ENCODE measurements around the gene GPR39. TPM values are rescaled to one million over a fixed set of nuclear protein-coding genes. Genes with fewer than 3 reads are reported as not detected.

GPR39 gene
- total RNA-seq, 2 donors from 2014 or later = 22.1 to 22.3 TPM

DNA sequence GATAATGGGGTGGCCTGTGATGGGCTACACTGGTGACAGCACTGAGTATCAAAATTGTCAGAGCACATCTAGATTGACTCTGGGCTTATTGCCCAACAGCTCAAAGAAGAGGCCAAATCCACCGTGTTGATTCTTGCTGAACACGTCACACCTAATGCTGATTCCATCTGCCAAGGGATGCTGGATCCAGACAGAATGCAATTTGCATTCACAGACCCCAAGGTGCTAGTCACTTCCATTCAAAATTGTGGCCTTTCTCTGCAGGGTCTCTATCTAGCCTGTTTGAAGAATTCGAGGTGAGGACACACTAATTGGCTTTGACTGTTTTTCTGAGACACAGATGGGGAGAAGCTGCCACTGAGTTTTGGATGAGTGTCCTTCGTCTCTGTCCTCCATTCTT, 13.5 kb upstream of the GPR39 start:
- DNase-seq = no peak
- intact Hi-C loops (cut with DNase I, micrococcal nuclease) = no loop called here

DNA sequence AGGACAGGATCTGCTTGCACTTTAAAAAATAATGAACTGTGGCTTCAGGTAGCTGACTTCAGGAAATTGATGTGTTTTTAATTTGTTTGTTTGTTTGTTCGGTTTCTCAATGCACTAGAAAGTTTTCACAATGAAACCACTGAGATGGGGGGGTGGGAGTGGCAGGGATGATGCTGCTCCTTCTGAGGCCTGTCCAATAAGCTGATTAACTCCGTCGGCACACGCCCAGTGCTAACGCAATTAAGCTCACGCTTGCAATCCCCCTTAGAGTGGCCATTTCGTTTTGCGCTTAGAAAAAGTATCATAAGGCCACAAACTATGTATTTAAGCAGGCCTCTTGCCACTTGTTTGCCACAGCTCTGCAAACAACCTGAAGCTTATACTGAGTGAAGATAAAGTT, 12.5 kb upstream of the GPR39 start:
- DNase-seq (no peak), ATAC-seq (no peak)
- intact Hi-C loops (cut with DNase I, micrococcal nuclease) = no loop called here

More for the DNA sequence above, 13.5 kb upstream of the GPR39 start:
- no peak for ATAC-seq

DNA sequence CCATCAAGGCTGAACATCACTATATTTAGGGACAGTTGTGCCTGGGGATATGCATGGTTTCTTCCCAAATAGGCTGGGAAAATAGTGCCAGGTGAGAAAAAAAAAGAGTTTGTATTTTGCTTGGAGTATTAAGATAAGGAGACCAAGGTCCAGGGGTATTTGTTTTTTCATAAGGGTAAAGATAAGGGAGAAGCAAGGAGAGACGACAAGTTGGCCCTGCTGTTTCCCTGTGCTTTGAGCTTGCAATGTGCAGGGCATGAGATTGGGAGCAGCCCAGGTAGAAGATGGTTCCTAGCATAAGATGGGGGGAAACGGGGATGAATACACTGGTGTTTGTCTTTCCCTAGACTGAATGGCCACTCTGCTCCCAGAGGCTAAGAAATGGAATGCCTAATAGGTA, 8.8 kb upstream of the GPR39 start:
- DNase-seq (no peak), ATAC-seq (peak; percentile 64)
- intact Hi-C loops (cut with DNase I, micrococcal nuclease) = no loop called here

DNA sequence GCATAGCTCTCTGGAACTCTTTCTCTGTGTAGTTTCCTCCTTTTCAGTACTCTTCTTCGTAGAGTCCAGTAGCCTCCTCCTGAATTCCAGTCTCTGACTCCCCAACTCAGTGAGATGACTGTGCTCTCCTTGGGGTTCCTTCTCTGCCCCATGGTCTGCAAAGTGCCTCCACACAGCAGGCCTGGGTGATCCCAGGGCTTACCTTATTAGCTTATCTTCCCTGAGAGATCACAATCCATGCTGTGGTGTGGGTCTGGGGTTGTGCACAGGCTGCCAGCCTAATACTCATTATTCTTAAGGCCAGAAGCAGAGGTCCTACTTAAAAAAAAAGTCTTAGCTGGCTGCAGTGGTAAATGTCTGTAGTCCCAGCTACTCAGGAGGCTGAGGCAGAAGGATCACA, 4.6 kb upstream of the GPR39 start:
- intact Hi-C loops (cut with DNase I, micrococcal nuclease) = no loop called here
- DNase-seq = no peak
- no peak for ATAC-seq

DNA sequence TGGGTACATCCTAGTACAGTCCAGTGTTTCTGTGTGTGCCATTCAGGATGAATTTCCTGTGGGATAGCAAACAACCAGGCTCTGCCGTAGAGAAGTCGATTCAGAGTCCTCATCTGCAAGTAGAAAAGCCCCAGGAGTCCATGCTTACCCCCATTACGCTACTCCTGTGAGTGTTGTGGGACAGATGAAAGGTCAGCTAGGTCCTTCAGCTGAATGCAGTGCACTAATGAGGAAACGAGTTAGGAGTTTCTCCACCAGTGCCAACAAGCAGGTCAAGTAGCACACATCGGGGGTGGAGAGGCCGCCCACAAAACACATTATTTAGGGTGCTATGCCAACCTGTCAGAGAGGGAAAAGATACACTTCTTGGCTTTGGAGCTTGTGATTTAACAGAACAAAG, 2.5 kb upstream of the GPR39 start:
- ATAC-seq = no peak
- intact Hi-C loops (cut with DNase I, micrococcal nuclease) = no loop called here
- peak in 1 of 2 donors; percentile 14 for DNase-seq

DNA sequence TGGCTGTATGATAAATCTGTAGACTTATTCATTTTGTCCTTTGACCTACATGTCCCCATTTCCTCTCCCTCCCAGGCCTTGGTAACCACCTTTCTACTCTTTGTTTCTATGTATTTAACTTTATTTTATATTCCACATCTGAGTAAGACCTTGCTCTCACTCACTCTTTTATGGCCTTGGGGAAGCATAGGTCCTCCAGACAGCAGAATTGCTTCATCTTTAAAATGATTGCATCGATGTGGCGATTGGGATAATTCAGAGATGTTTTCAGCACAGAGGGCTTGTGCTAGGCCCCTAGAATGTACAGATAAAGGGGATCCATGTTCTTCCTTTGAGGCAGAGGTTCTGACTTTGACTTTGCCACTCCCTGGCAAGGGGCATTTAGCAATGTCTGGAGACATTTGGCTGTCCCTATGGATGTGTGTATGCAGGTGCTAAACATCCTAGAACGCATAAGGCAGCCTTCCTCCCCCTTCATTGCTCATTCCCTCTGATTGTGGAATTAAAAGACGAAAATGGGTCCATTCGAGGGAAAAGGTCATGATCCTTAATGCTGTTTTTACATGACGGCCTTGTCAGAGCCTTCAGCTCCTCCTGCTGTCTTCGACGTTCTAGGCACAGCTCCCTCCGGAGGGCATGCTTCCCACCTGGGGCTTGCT, 1.2 kb upstream of the GPR39 start:
- peak; percentile 59 for ATAC-seq
- DNase-seq = peak; percentile 12 to 33
- intact Hi-C loops (cut with DNase I, micrococcal nuclease) = no loop called here

DNA sequence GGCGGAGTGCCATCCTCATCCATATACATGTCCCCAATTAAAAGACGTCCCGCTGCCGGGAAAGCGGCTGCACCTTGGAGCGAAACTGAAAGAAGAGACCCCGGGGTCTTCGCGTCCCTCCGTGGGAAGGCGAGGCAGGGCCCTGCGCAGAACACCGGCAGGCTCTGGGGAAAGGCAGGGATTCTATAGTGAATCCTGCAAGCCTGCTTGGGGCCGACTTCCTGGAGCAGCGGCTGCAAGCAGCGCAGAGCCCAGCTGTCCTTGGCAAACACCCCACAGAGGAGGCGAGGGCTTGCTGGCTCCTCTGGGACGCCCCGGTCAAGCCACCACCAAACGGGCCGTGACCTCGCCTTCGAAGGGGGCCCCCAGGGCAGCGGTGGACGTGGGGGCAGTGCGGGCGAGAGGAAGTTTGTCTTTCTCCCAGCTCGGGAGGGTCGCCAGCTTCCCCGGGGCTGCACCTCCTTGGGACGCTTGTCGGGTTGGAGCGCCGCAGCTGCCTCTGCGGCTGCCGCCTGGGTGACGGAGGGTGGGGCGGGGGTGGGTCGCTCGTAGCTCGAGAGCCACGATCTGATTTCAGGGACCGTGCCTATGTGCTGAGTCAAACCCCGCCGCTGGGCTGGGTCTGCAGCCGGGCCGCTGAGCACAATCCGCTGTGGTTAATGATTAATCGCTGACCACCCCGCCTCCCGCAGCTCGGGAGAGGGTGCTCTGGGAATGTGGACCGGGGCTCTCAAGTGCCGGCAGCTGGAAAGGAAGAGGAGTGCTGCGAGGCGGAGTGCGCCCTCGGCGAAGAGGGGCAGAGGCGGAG, 486 bp upstream of the GPR39 start:
- ATAC-seq = peak; percentile 81
- intact Hi-C loops (cut with DNase I, micrococcal nuclease) = no loop called here
- DNase-seq = peak; percentile 91 to 94

DNA sequence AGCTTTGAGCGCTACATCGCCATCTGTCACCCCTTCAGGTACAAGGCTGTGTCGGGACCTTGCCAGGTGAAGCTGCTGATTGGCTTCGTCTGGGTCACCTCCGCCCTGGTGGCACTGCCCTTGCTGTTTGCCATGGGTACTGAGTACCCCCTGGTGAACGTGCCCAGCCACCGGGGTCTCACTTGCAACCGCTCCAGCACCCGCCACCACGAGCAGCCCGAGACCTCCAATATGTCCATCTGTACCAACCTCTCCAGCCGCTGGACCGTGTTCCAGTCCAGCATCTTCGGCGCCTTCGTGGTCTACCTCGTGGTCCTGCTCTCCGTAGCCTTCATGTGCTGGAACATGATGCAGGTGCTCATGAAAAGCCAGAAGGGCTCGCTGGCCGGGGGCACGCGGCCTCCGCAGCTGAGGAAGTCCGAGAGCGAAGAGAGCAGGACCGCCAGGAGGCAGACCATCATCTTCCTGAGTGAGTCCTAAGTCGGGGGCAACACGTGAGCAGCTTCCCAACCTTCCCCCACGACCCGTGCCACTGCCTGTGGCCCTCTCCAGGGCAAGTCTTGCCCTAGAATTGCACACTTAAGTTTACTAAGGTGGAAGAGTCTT, 928 bp downstream of the GPR39 start:
- ATAC-seq = no peak
- DNase-seq = peak in 1 of 2 donors; percentile 23
- intact Hi-C loops (cut with DNase I, micrococcal nuclease) = no loop called here

DNA sequence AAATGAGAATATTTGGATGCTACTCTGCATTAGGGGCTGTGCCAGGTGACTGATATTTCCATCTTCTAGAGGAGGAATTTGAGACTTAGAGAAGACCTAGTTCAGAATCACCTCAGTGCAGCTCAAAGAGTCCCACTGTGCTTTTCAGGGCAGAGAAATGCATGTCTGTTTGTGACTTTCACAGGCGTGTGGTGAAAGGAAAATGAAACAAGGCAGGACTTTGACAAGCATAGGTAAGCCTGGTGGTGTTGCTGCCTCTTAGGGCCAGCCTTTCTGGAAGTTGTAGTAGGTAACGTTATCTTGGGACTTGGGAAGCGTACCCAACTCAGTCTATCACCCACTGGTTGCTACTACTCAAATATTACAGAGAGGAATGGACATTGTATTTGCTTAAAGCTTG, 2.6 kb downstream of the GPR39 start:
- DNase-seq (no peak), ATAC-seq (no peak)
- intact Hi-C loops (cut with DNase I, micrococcal nuclease) = no loop called here

DNA sequence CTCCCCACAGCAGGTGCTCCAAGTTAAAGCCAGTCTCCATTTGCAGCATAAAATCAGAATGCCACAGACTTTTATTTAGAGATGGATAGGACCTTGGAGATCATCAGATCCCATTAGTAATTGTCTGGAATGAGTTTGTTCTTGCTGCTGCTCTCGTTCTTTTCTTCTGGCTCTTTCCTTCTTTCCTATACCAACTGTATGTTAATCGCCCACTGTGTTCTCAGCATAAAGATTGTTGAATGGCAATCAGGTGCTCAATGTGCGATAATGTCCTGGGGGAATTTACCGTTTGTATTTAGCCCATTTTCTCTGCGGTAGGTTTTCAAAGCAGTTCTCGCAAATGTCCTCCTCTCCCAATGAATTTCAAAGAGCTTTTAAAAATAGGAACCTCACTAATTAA, 3.3 kb downstream of the GPR39 start:
- ATAC-seq (no peak), DNase-seq (no peak)
- intact Hi-C loops (cut with DNase I, micrococcal nuclease) = no loop called here

DNA sequence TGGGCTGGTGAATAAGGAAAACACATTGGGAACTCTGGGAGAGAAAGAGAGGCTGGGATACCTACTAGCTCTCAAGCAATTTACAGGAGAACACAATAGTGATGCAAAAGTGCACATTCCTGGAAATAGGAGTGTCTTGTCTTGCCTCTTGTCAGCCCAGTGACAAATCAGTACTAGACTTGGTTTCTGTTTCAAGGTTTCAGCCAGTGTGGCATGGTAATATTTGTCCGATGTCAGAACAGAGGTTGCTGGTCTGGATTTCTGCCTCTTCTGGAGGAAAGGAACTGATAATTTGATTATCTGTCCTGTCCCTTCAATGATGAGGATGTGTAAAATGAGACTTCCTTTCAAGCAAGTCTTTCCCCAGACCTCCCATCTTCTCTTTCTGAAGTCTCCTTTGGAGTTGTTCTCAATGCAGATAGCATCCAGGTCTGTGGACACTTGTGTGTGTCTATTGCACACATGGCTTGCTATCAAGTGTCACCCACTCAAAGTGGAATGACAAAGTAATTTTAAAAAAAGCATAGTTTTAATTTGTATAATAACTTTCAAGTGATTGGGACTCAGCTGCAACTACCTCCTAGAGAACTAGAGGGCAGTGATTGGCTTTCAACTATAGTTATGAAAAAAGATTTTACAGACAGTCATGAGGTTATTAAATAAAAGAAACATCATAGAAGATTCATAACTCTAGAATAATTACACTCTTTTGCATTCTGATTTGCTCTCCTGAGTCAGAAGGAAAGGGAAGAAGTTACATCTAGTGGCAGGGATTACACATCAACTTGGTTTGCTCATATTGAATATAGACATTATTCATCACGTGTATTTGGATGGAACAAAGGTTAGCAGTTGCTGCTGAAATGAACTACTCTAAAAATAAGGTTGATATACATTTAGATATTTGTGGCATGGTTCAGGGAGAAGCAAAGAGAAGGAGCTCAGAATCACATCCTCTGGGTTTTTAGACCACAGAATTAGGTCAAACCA, 4.5 kb downstream of the GPR39 start:
- DNase-seq (no peak), ATAC-seq (no peak)
- intact Hi-C loops (cut with DNase I, micrococcal nuclease) = no loop called here

DNA sequence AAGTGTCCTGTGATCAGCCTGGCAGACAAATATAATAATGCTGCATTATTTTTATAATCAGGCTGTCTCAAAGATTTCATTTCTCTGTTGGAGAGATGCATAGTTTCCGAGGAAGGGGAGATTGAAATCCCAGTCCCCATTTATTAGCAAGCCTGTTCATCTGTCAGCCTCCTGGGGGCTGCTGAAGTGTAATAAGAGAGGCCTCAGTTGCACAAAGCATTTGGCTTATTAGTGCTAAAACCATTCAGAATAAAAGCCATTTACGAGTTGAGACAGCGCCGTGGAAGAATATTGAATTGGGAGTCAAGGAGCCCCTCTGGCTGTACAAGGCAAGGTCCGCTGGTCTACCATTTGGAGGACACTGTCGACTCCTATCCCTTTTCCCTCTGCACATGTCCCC, 6.1 kb downstream of the GPR39 start:
- no peak for DNase-seq

DNA sequence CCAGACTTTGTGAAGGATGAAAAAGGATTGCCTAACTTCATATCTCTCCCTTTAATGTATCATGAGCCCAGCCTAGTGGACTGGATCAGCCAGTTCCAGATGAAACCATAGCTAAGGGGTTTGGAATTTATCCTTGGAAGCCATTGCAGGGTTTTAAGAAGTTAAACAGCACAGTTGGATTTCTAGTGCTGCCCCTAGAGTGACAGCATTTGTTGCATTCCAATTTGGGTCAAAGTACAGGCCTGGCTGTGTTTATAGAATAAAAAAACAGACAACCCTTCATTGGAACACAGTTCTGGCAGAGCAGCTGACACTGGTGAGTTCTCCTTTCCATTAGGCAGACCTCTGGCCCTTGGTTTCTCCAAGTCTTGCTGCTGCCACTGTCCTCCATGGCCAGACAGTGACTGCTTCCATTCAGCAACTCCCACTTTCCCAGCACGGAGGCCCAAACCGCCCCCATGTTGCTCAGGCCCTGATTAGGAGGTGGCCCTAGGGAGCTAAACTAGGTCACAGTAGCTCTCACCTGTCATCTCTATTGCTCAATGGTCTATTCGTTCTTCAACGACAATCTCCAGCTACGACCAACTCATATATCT, 8.0 kb downstream of the GPR39 start:
- ATAC-seq (peak; percentile 92), DNase-seq (peak in 1 of 2 donors; percentile 8)
- intact Hi-C loops (cut with DNase I, micrococcal nuclease) = no loop called here

More for the DNA sequence above, 6.1 kb downstream of the GPR39 start:
- intact Hi-C loops (cut with DNase I, micrococcal nuclease) = no loop called here
- ATAC-seq = no peak

DNA sequence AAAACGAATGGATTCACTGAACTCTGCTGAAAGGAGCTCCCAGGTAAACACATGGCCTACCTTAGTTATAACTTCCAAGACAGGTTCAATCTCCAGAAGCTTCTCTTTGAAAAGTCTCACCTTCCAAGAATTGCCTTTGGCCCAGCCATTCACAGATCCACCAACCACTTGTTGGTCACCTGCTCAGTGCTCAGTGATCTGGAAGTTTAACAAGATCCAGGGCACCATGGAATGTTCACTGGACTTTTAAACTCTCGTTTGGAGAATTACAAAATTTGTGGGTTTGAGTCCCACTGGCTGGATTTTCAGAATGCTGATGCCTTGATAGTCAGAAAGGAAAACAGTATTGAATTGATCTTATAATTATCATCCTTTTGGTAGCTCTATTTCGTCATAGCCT, 9.4 kb downstream of the GPR39 start:
- ATAC-seq = no peak
- no peak for DNase-seq
- intact Hi-C loops (cut with DNase I, micrococcal nuclease) = no loop called here

DNA sequence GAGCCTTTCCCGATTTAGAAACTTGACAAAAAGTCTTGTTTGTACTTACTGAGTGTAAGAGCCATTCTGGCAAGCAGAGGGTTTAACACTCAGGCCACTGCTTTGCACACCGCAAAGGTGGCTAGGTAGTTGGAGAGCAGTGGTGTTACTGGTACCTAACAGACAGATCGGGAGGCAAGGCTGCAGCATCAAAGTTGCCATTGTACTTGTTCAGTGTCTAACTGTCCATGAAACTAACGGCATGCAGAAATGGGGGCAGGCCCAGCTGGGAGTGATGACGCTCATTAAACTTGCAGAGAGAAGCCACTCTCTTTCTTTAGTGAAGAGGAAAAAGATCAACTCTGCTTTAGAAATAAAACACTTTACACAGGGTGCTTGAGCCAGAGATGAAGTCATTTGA, 10.1 kb downstream of the GPR39 start:
- intact Hi-C loops (cut with DNase I, micrococcal nuclease) = no loop called here
- DNase-seq (no peak), ATAC-seq (no peak)

DNA sequence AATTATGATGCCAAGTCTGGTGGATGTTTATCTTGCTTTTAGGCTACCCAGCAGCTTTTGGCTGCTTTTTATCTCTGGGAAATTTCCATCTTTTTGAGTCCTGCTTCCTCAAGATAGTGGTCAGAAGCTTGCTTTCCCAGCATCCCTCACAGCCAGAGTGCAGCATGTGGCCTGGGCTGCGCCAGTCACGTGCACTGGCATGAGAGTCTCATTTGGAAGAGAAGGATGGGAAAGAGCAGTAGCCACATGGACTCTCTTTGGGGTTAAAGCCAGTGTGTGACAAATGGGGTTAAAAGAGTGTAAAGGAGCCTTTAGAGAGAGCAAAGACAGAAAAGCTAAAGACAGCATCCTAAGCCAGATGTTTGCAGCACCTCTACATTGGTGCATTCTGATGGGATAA, 12.7 kb downstream of the GPR39 start:
- DNase-seq (no peak), ATAC-seq (no peak)
- intact Hi-C loops (cut with DNase I, micrococcal nuclease) = no loop called here

DNA sequence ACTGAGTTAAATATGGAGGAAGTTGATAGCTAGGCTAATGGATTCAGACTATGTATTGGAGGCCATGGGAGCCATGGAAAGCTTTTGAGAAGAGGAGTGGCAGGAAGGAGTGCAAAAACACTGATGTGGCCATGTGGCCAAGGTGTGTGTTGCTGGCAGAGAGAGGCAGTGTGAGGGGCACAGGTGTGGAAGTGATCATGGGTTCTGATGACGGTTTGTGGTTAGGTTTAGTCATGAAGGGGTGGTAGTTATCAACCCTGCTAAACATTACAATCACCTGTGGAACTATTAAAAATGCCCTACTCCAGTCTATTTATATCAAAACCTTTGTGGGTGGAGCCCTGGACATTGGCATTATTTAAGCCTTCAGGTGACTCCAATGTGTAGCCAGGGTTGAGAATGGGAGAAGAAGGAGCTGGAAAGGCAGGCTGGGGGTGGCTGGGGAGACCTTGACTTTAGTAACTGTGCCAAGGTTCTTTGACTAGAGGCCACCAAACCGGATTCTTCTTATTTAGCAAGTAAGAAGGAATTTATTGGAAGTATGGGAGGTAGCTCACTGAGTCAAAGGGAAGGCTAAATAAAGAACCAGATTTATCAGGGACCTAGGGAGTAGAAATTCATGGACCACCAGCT, 13.5 kb downstream of the GPR39 start:
- intact Hi-C loops (cut with DNase I, micrococcal nuclease) = no loop called here
- no peak for ATAC-seq
- DNase-seq = no peak

DNA sequence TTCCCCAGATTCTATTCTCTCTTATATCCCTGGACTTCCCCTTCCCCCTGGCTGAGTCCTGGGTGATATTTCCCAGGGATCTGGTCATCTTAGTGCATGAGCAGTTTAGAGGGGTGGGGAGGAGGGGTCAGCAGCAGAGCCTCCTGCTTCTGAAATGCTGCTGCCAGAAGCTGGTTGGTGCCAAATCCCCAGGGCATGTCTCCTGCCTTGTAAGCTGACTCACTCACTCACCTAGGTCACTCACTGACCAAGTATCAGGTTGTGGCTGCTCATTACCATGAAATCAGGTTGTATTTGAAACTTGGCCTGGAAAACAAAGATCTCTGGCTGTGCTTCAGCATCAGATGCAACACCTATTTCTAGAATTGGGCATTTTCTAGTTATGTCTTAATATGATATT, 14.3 kb downstream of the GPR39 start:
- ATAC-seq = no peak

More for the DNA sequence above, 14.3 kb downstream of the GPR39 start:
- DNase-seq = no peak
- intact Hi-C loops (cut with DNase I, micrococcal nuclease) = no loop called here

Measured in left colon (tissue), 2 donors.